KMS-11 (cell line): ENCODE data around the gene SERINC2.
A peak's percentile ranks its signal among the peaks of the same experiment; 100 is the strongest.

Experiments
- H2AFZ ChIP-seq: fragments of 200-600 bp; sonication (generic); 2 replicates; pipeline ENCODE4 v1.6.1; 2016; ENCODE audit warnings: antibody characterized with exemption, mixed run types, low read depth
- H3K27ac ChIP-seq: fragments of 200-600 bp; sonication (generic); 2 replicates; pipeline ENCODE4 v1.6.1; 2016; ENCODE audit warnings: mild to moderate bottlenecking, mixed run types
- H3K27me3 ChIP-seq: fragments of 200-600 bp; sonication (generic); 2 replicates; pipeline ENCODE4 v1.6.1; 2017; ENCODE audit warnings: mild to moderate bottlenecking, low read depth, mixed run types, moderate library complexity; ENCODE audit not compliant: insufficient read depth
- H3K36me3 ChIP-seq: fragments of 200-600 bp; sonication (generic); 2 replicates; pipeline ENCODE4 v1.6.1; 2017; ENCODE audit warnings: mild to moderate bottlenecking, mixed run types; ENCODE audit not compliant: insufficient read depth
- H3K4me1 ChIP-seq: fragments of 200-600 bp; sonication (generic); 2 replicates; pipeline ENCODE4 v1.6.1; 2016; ENCODE audit warnings: mild to moderate bottlenecking, low read depth, mixed run types; ENCODE audit not compliant: poor library complexity, severe bottlenecking
- H3K4me2 ChIP-seq: fragments of 200-600 bp; sonication (generic); 2 replicates; pipeline ENCODE4 v1.7.0; 2016; ENCODE audit warnings: mild to moderate bottlenecking, mixed run types
- H3K4me3 ChIP-seq: fragments of 200-600 bp; sonication (generic); IDR thresholded peaks from 2 replicates; pipeline ENCODE4 v1.6.1; 2017; ENCODE audit warnings: low read depth, low read length, mixed read lengths; ENCODE audit not compliant: insufficient read depth
- H3K79me2 ChIP-seq: fragments of 200-600 bp; sonication (generic); 2 replicates; pipeline ENCODE4 v1.6.1; 2016; ENCODE audit warnings: low read depth, mixed run types; ENCODE audit not compliant: insufficient read depth
- H3K9ac ChIP-seq: fragments of 200-600 bp; sonication (generic); 2 replicates; pipeline ENCODE4 v1.6.1; 2016; ENCODE audit warnings: mild to moderate bottlenecking, mixed run types
- H4K20me1 ChIP-seq: fragments of 200-600 bp; sonication (generic); 2 replicates; pipeline ENCODE4 v1.6.1; 2016; ENCODE audit warnings: mild to moderate bottlenecking, mixed run types; ENCODE audit not compliant: insufficient read depth
- TF ChIP-seq, protein P1 (sequence below): fragments of 200-600 bp; sonication (generic); conservative IDR thresholded peaks from 2 replicates; pipeline ENCODE4 v1.6.1; 2017; ENCODE audit warnings: low read depth, mild to moderate bottlenecking, antibody characterized with exemption, low read length, moderate library complexity, mixed read lengths

SERINC2 gene

DNA sequence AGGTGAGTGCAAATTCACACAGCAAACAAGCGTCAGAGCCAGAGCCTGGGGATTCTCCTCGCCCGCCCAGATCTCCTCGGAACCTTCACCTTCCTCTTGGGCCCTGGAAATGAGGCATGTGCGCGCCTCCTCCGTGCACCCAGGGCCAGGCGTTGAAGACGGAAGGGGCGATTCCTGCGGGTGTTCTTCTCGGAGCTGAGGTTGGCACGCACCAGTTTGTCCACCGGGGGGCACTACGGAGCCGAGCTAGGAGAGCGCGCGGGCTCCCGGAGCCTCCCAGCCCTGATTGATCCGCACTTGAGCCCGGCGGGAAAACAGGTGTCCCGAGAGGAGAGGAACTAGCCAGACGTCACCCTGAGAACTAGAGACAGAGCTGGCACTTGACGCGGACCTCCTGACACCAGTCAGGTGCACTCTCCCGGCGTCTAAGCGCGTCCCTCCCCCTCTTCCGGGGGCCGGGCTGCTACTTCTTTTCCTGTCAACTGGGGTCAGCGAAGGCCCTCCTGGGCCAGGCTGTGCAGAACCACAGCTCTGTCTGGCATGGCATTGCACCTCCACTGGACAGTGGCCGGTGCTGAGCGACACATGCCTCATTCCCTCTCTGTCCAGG lies 18.3 kb upstream of the SERINC2 start:
- TF ChIP-seq, protein P1, sequence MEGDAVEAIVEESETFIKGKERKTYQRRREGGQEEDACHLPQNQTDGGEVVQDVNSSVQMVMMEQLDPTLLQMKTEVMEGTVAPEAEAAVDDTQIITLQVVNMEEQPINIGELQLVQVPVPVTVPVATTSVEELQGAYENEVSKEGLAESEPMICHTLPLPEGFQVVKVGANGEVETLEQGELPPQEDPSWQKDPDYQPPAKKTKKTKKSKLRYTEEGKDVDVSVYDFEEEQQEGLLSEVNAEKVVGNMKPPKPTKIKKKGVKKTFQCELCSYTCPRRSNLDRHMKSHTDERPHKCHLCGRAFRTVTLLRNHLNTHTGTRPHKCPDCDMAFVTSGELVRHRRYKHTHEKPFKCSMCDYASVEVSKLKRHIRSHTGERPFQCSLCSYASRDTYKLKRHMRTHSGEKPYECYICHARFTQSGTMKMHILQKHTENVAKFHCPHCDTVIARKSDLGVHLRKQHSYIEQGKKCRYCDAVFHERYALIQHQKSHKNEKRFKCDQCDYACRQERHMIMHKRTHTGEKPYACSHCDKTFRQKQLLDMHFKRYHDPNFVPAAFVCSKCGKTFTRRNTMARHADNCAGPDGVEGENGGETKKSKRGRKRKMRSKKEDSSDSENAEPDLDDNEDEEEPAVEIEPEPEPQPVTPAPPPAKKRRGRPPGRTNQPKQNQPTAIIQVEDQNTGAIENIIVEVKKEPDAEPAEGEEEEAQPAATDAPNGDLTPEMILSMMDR = peak; percentile 83
- Histone ChIP-seq H3K27ac (no peak overlapping the region), H3K36me3 (no peaks in the 10 kb centered on the region), H3K79me2 (no peaks in the 10 kb centered on the region), H3K9ac (peak overlapping the region; percentile 7; the same call in 1 of the 2 replicates), H3K4me2 (peak overlapping the region; percentile 55), H2AFZ (peak overlapping the region; percentile 85), H3K27me3 (no peaks in the 10 kb centered on the region), H3K4me1 (peaks cover 9% of the 10 kb centered on the region), H4K20me1 (no peaks in the 10 kb centered on the region), H3K4me3 (no peak overlapping the region)

DNA sequence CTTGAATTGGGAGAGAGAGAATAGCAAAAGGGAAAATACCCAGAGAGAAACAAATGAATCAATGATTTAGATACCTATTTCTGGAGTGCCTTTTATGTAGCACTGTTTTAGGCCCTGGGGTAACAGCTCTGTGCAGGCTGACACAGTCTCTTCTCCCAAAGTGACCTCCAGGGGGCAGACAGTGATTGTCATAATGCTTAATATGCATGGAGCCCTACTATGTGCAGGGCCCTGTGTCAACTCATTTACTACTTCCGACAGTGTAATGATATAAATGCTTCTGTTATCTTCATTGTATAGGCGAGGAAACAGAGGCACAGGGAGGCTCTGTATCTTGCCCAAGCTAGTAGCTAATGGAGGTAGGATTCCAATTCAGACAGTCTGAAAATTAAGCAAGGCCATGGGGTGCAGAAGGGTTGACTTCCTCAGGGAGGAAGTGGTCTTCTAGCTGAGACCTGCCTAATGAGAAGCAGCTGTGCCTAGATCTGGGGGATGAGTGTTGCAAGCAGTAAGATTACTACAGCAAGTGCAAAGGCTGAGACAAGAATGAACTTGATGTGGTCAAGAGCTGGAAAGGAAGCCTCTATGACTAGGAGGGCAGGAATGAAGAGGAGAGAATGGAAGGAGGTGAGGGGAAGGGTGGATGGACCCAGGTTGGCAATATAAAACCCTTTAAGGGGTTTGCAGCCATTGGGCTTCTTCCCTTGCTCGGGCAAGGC lies 16.2 kb upstream of the SERINC2 start:
- Histone ChIP-seq H3K27ac (no peak overlapping the region), H3K4me3 (no peak overlapping the region), H3K36me3 (no peaks in the 10 kb centered on the region)

DNA sequence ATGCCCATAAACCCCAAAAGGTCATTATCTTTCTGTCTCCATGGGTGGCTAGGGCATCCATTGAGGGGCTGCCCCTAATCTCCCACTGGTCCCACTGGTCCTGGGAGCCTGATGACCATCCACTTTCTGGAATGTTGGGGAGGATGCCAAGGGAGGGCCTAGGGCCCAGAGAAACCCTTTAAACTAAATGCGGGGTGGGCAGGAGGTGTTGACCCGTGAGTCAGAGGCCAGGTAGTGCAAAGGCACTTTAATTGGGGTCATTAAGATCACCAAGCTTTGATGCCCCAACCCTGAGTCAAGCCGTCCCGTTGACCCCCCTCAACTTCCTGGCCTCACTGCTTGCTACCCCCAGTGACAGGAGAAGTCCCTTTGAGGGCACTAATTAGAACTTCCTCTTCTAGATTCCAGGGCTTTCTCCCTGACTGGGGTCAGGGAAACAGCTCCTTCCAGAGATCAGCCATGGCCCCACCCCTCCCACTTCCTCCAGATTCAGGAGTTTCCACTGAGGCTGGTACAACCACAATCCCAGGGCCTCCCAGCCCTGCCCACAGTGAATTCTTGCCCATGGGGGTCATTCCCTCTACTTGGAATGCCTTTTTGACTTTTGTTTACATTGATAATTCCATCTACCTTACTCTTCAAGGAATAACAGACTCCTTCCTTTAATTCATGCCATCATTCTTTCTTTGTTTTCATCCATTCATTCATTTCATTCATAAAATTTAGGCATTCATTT lies 15.5 kb upstream of the SERINC2 start:
- TF ChIP-seq, protein P1 = no peak
- Histone ChIP-seq H3K4me3 (no peak overlapping the region), H2AFZ (no peak overlapping the region), H4K20me1 (no peaks in the 10 kb centered on the region), H3K9ac (no peak overlapping the region), H3K4me1 (peaks cover 9% of the 10 kb centered on the region), H3K4me2 (no peak overlapping the region), H3K27ac (no peak overlapping the region), H3K79me2 (no peaks in the 10 kb centered on the region), H3K36me3 (no peaks in the 10 kb centered on the region), H3K27me3 (no peaks in the 10 kb centered on the region)

More for the DNA sequence above, 16.2 kb upstream of the SERINC2 start:
- no peak overlapping the region for H2AFZ ChIP-seq
- no peaks in the 10 kb centered on the region for H3K79me2 ChIP-seq
- H3K9ac ChIP-seq = no peak overlapping the region
- no peaks in the 10 kb centered on the region for H4K20me1 ChIP-seq
- H3K27me3 ChIP-seq = no peaks in the 10 kb centered on the region
- TF ChIP-seq, protein P1 = peak; percentile 54
- H3K4me2 ChIP-seq = no peak overlapping the region
- H3K4me1 ChIP-seq = peaks cover 9% of the 10 kb centered on the region

DNA sequence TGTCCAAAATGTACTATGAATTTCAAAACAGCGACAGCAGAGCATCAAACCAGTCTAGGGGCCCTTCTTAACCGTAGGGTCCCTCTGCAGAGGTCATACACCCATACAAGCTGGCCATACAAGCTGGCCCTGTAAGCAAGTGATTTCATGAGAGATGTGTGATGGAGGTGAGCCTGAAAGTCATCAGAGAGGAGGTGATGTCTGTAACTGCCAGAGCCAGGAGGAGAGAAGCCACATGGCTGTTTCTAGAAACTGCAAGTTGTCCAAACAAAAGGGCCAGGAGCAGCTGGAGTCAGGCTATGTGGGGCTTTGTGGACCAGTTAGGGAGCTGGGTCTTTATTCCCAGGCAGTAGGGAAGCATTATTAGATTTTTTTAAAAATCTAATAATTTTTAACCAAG lies 14.8 kb upstream of the SERINC2 start:
- H2AFZ ChIP-seq = no peak overlapping the region
- H3K4me2 ChIP-seq = no peak overlapping the region
- H3K4me1 ChIP-seq = peaks cover 9% of the 10 kb centered on the region
- H4K20me1 ChIP-seq = no peaks in the 10 kb centered on the region
- no peak overlapping the region for H3K9ac ChIP-seq
- TF ChIP-seq, protein P1 = no peak
- no peaks in the 10 kb centered on the region for H3K27me3 ChIP-seq
- H3K27ac ChIP-seq = no peak overlapping the region
- H3K79me2 ChIP-seq = no peaks in the 10 kb centered on the region
- no peaks in the 10 kb centered on the region for H3K36me3 ChIP-seq
- H3K4me3 ChIP-seq = no peak overlapping the region
